ENCODE data around the gene PLCH2.

Gene PLCH2

DNA sequence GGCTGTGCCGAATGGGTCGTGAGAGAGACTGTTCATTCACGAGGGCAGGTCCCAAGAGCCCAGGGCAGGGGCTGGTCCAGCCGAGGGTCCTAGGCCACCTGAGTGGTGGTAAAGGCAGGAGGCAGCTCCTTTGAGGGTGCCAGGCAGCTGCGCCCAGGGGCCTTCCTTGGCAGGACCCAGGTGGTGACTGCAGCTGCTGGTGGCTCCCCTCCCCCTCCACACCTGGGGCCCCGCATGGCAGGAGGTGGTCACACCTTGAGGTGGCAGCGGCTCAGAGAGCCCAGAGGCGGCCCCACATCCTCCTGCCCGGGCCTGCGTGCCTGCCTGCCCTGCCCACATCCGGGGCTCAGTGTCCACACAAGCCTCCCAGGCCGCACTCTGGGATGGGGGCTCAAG, 9.8 kb upstream of the PLCH2 start:
- Histone ChIP-seq H3K36me3 (ENCODE audit: low read length) (no peaks in the 10 kb centered on the region), H4K20me1 (ENCODE audit: low read depth, low read length) (no peaks in the 10 kb centered on the region), H3K9ac (ENCODE audit: low read length) (no peak overlapping the region), H3K9me3 (ENCODE audit: insufficient read depth, low read length) (no peaks in the 10 kb centered on the region), H3F3A (ENCODE audit: insufficient read depth) (no peaks in the 10 kb centered on the region), H3K27ac (ENCODE audit: low read depth, low read length) (no peak overlapping the region), H3K79me2 (ENCODE audit: insufficient read depth, low read length) (no peaks in the 10 kb centered on the region), H3K27me3 (ENCODE audit: low read length) (no peaks in the 10 kb centered on the region), H3K9me2 (replicated peaks; ENCODE audit: insufficient read depth, low read length) (no peaks in the 10 kb centered on the region), H2AFZ (ENCODE audit: low read depth, low read length, severe bottlenecking) (no peak overlapping the region), H3K4me2 (ENCODE audit: low read depth, low read length, poor library complexity, severe bottlenecking) (no peak overlapping the region), H3K4me3 (ENCODE audit: insufficient read depth, low read length, poor library complexity, severe bottlenecking) (no peak overlapping the region)
- TF ChIP-seq EZH2phosphoT487 (conservative IDR thresholded peaks at IDR 0.05; ENCODE audit: low read length), result no peak
- TF ChIP-seq, protein P1, sequence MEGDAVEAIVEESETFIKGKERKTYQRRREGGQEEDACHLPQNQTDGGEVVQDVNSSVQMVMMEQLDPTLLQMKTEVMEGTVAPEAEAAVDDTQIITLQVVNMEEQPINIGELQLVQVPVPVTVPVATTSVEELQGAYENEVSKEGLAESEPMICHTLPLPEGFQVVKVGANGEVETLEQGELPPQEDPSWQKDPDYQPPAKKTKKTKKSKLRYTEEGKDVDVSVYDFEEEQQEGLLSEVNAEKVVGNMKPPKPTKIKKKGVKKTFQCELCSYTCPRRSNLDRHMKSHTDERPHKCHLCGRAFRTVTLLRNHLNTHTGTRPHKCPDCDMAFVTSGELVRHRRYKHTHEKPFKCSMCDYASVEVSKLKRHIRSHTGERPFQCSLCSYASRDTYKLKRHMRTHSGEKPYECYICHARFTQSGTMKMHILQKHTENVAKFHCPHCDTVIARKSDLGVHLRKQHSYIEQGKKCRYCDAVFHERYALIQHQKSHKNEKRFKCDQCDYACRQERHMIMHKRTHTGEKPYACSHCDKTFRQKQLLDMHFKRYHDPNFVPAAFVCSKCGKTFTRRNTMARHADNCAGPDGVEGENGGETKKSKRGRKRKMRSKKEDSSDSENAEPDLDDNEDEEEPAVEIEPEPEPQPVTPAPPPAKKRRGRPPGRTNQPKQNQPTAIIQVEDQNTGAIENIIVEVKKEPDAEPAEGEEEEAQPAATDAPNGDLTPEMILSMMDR (IDR thresholded peaks at IDR 0.05; ENCODE audit: insufficient read depth, low read length, poor library complexity, severe bottlenecking), result no peak

DNA sequence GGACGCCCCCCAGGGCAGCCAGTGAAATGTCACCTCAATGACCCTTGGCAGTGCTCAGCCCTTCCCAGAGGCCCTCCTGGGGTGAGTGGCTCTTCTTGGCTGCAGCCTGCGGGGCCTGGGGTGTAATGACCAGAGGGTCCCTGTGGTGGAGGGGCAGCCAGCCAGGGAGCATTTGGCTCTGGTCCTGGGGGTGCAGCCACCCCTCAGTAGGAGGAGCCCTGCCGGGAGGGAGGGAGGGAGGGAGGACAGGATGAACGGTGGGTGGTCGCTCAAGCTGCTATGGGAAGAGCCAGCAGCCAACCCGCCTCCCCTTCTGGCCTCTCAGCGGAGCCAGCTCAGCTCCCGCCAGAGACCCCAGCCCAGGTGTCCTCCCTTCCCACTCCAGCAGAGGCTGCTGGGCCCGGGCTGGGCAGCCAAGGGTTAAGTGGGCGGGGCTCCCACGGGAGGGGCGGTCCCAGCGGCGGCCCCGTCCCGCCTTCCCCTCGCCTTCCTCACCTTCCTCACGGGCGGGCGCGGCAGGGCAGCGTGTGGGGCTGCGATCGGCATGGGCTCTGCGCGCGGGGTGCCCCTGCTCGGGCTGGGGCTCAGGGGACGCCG, 9.0 kb upstream of the PLCH2 start:
- Histone ChIP-seq H3F3A (ENCODE audit: insufficient read depth) (no peaks in the 10 kb centered on the region), H3K36me3 (ENCODE audit: low read length) (no peaks in the 10 kb centered on the region), H3K27me3 (ENCODE audit: low read length) (no peaks in the 10 kb centered on the region), H3K4me3 (ENCODE audit: insufficient read depth, low read length, poor library complexity, severe bottlenecking) (no peak overlapping the region), H4K20me1 (ENCODE audit: low read depth, low read length) (no peaks in the 10 kb centered on the region), H2AFZ (ENCODE audit: low read depth, low read length, severe bottlenecking) (no peak overlapping the region), H3K4me2 (ENCODE audit: low read depth, low read length, poor library complexity, severe bottlenecking) (no peak overlapping the region), H3K9ac (ENCODE audit: low read length) (no peak overlapping the region), H3K9me2 (replicated peaks; ENCODE audit: insufficient read depth, low read length) (no peaks in the 10 kb centered on the region), H3K79me2 (ENCODE audit: insufficient read depth, low read length) (no peaks in the 10 kb centered on the region), H3K27ac (ENCODE audit: low read depth, low read length) (no peak overlapping the region), H3K9me3 (ENCODE audit: insufficient read depth, low read length) (no peaks in the 10 kb centered on the region)
- TF ChIP-seq EZH2phosphoT487 (conservative IDR thresholded peaks at IDR 0.05; ENCODE audit: low read length), result no peak
- TF ChIP-seq, protein P1 (IDR thresholded peaks at IDR 0.05; ENCODE audit: insufficient read depth, low read length, poor library complexity, severe bottlenecking), result no peak

DNA sequence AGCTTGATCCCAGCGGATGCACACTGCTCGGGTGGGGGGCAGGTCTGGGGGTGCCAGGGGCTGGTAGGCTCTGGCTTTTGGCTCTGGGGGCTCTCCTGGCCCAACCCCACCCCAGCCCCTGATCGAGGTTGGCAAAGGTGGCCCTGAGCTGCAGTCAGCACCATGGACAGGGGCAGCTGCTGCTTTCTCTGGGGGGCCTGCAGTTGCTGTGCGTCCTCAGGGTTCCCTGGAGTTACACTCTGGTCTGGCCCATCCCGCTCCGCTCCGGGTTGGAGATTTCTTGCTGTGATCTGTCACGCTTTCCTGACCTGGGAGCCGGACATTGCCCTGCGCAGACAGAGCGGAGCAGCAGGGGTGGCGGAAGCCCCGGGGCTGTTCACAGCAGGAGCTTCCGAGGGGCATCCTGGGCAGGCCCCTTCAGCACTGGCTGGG, 8.0 kb upstream of the PLCH2 start:
- no peak for TF ChIP-seq EZH2phosphoT487 (conservative IDR thresholded peaks at IDR 0.05; ENCODE audit: low read length)
- TF ChIP-seq, protein P1 (IDR thresholded peaks at IDR 0.05; ENCODE audit: insufficient read depth, low read length, poor library complexity, severe bottlenecking), result no peak

More for the DNA sequence above, 8.0 kb upstream of the PLCH2 start:
- H3K36me3 ChIP-seq (ENCODE audit: low read length), result no peaks in the 10 kb centered on the region
- no peaks in the 10 kb centered on the region for H3K79me2 ChIP-seq (ENCODE audit: insufficient read depth, low read length)
- H3K4me2 ChIP-seq (ENCODE audit: low read depth, low read length, poor library complexity, severe bottlenecking), result no peak overlapping the region
- no peaks in the 10 kb centered on the region for H3K27me3 ChIP-seq (ENCODE audit: low read length)
- no peaks in the 10 kb centered on the region for H4K20me1 ChIP-seq (ENCODE audit: low read depth, low read length)
- H3K27ac ChIP-seq (ENCODE audit: low read depth, low read length), result no peak overlapping the region
- H2AFZ ChIP-seq (ENCODE audit: low read depth, low read length, severe bottlenecking), result no peak overlapping the region
- no peaks in the 10 kb centered on the region for H3K9me2 ChIP-seq (replicated peaks; ENCODE audit: insufficient read depth, low read length)
- no peaks in the 10 kb centered on the region for H3F3A ChIP-seq (ENCODE audit: insufficient read depth)
- no peaks in the 10 kb centered on the region for H3K9me3 ChIP-seq (ENCODE audit: insufficient read depth, low read length)
- H3K9ac ChIP-seq (ENCODE audit: low read length), result no peak overlapping the region
- H3K4me3 ChIP-seq (ENCODE audit: insufficient read depth, low read length, poor library complexity, severe bottlenecking), result no peak overlapping the region
